ENCODE results near the gene UBR4.

UBR4 gene

DNA sequence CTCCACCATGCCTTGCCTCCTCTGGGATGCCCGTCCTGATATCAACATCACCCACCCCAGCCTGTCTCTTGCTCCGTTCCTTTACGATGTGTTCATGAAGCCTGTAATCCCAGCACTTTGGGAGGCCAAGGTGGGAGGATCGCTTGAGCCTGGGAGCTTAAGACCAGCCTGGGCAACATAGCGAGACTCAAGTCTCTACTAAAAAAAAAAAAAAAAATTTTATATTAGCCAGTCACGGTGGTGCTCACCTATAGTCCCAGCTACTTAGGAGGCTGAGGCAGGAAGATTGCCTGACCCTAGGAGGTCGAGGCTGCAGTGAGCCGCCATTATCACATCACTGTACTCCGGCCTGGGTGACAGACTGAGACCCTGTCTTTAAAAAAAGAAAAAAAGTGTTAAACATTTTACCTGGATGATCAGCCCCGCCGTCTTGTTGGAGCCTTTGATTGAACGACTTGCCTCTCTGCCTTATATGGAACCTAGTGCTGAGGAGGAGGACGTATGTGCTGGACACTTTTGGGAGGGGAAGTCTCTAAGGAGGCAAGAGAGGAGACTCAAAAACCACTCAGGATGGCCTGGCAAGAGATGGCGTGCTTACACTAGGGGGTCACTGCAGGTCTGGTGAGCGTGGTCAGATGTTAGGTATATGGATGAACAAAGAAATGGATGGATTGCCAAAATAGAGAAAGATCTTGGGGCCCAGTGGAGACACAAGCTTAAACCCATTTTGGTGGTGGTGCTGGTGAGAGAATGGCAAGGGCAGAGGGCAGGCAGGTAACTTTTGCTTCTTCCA, 173.1 kb downstream of the UBR4 start:
- DNase-seq (ENCODE audit: low read depth in 2 of 2): no peak

DNA sequence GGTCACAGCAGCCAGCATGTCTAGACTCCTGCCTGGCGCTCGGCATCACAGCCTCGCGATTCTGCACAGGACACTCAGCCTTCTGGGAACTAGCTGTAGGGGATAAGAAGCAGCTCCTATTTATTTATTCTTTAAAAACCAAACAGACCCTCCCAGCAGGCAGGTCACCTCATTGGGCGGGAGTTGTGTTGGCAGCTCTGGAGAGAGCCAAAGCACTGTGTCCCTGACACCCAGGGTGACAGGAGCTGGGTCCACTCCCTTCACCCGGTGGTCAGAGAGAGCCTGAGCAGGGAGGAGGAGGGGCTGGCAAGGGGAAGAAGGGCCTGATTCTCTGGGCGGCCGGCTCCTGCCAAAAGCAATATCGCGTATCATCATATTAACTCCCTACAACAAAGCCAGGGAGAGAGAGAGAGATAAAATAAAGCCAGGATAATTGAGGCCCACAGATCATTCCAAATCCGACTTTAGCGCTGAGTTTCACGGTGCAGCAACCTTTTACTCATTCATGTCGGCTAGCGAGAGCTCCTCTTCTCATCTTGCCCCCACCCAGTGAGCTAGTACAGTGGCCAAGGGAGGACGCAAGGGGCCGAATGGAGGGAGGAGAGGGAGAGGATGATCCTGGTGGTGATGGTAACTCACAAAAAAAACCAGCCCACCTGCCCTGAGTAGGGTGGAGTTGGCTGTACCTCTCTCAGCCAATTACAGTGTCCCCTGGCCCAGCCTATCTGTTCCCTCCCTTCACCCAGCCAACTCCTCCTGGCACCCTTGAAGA, 173.8 kb downstream of the UBR4 start:
- DNase-seq (ENCODE audit: low read depth in 2 of 2): no peak

DNA sequence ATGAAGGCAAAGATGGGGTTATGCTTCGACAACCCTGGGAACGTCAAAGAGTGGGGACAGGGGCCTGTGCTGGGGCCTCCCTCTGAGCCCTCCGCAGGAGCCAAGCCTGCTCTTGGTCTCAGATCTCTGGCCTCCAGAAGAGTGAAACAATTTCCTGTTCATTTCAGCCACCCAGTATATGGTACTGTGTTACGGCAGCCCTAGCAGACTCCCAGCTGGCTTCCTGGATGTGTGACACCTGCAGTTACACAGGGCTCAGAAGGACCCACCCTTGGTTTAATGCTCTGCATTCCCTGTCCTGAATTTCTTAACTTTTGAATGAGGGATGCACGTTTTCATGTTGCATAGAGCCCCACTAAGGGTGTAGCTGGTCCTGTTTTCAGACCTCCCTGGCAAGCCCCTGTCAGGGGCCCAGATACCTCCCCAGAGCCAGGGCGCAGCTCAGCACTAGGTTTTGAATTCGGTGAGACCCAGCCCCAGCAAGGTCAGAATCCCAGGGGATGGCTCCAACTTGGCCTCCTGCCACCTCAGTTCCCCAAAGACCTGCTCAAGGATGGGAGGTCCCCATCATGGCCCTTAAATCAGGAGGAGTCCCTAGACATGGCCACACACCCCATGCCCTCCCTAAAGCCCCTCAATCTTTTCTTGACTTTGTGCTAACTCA, 174.6 kb downstream of the UBR4 start:
- DNase-seq (ENCODE audit: low read depth in 2 of 2): no peak

GRCh38 chr1:19034721-19035120, 175.3 kb downstream of the UBR4 start:
- no peak for DNase-seq (ENCODE audit: low read depth in 2 of 2)

DNA sequence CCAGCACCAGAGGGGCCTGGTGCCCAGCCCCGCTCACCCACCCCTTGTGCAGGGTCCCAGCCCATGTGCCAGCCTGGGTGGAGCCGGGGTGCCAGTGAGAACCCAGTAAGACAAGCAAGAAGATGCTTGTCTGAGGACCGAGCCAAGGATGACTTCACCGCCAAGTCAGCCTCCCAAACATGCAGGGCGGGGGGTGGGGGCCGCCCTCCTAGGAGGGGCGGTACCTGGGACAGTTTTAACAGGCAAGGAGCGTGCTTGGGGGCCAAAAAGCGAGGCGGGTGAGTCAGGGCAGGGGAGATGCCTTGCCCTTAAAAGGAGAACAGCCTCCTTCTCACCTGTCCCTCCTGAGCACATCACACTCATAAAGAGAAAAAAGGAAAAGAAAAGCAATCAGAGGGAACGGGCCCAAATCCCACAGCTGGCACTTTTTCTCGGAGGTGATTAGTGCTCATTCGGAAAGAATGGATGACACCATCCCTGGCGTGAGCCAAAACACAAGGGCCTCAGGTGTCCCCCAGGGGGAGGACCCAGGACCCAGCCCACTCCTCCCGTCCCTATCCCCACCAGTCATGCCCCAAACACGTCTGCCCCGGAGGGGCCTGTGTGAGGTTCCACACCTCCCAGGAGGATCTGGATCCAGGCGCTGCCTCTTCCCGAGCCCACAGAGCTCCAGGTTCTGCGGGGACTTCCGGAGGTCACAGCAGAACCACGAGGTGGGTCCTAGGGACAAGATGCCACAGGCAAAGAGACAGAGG, 176.0 kb downstream of the UBR4 start:
- no peak for DNase-seq (ENCODE audit: low read depth in 2 of 2)

DNA sequence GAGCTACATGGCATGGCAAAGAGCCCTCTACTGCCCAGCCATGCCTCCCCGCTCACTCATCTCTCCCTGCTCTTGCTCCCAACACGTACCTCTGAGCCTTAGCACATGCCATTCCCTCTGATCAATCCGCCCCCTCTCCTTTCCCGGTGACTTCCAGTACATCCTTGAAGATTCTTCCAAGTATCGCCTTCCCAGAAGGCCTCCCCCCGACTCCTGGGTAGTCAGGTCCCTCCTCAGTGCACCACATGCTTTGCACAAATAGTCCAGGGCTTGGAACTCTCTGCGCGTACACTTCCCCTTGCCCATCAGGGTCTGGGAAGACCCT, 176.6 kb downstream of the UBR4 start:
- DNase-seq (ENCODE audit: low read depth in 2 of 2): no peak

DNA sequence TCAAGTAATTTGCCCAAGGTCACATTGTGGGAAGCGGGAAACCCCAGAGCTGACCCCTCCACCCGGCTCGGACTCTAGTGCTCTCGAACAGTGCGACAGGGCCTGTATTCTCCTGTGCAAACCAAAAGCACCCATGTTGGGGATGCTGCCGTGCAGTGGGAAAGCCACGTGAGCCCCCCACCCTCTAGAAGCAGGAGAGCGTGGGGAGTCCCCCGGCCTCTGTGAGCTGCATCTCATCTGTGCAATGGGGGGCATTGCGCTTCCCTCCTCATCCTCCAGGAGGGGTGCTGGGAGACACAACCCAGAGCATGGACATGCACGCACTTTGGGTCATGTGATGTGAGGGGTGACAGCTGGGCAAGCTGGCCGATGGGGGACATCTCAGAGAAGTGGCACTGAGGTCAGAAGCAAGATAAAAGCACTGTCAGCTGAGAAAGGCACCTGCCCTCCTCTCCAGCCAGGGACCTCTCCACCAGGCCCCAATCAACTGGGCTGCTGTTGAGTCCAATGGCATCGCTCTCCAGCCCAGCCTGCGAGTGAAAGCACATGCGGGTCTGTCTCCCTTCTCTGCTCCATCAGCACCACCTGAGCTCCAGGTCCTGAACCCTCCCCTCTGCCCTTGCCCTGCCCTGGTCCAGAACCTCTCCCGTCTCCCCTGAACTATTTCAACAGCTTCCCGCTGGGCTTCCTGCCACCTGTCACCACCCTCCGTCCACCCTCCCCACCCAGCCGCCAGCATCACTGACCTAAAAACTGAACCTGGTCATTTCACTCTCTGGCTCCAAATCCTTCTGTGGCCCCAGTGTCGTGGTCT, 177.2 kb downstream of the UBR4 start:
- DNase-seq (ENCODE audit: low read depth in 2 of 2): no peak

DNA sequence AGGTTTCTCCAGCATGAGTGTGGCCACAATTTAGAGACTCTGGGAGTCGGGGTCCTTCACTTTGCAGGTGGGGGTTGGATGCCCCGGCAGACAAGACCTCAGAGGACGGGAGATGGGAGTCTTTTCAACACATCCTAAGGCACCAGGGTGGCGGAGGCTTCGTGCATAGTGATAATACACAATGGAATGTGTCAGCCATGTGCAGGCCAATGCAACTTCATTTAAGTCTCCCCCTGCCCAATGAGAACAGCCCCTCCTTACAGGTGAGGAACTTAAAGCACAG, 177.7 kb downstream of the UBR4 start:
- no peak for DNase-seq (ENCODE audit: low read depth in 2 of 2)

- no peak for DNase-seq (ENCODE audit: low read depth in 2 of 2)
Observed at GRCh38 chr1:19029191-19030085, 180.6 kb downstream of the UBR4 start.

DNA sequence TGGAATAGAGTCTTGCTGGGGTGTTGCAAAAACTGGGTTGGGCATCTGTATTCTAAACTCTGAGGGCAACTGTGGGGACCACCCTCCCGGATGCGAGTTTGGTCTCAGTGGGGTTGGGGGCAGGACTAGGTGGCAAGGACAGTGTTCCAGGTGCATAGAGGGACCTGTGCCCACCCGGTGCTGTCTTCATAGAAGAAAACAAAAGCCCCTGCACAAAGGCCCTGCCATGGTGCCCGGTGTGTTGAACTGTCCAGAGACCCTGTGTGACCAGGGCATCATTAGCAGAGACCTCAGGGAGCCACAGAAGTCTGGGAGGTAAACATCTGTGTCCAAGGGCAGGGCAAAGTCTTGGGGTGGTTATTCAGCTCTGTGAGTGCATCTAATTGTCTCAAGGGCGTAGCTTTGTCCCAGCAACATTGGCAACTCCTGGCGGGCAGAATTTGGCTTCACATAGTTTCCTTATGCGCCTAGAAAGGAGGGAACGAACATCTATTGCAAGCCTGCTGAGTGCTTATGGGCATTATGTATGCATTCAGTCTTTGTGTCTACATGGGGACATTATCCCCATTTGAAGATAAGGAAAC, 181.4 kb downstream of the UBR4 start:
- DNase-seq (ENCODE audit: low read depth in 2 of 2): no peak

- no peak for DNase-seq (ENCODE audit: low read depth in 2 of 2)
Observed at GRCh38 chr1:19028110-19028509, 182.0 kb downstream of the UBR4 start.

All from stimulated activated CD4-positive, alpha-beta T cell treated with anti-CD3 and anti-CD28 coated beads, Interleukin-1b, Interleukin-23, amount 100 ng/mL, for 1 hour (primary cell).